Measurements from ENCODE around the gene USB1.
"Not testable (repeated sequence)": the region's sequence is repeated elsewhere in the genome, so short reads cannot be mapped to it uniquely, and the experiment has no call there.

The USB1 gene

DNA sequence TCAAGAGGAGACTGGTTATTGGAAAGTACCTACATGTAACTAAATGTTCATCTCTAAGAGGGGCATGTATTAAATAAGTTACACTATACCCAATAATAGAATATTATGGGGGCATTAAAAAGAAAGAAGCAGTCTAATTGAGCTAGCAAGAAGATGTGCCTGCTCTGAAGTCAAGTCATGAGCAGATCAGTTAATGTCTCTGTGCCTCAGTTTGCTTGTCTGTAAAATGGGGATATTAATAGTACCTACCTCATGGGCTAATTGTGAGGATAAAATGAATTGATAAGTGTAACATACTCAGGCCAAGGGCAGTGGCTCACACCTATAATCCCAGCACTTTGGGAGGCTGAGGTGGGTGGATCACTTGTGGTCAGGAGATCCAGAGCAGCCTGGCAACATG, 33.3 kb upstream of the USB1 start:
- no peak for DNase-seq (ENCODE audit: low read depth, low spot score)
- no peak overlapping the region for H3K27ac ChIP-seq

DNA sequence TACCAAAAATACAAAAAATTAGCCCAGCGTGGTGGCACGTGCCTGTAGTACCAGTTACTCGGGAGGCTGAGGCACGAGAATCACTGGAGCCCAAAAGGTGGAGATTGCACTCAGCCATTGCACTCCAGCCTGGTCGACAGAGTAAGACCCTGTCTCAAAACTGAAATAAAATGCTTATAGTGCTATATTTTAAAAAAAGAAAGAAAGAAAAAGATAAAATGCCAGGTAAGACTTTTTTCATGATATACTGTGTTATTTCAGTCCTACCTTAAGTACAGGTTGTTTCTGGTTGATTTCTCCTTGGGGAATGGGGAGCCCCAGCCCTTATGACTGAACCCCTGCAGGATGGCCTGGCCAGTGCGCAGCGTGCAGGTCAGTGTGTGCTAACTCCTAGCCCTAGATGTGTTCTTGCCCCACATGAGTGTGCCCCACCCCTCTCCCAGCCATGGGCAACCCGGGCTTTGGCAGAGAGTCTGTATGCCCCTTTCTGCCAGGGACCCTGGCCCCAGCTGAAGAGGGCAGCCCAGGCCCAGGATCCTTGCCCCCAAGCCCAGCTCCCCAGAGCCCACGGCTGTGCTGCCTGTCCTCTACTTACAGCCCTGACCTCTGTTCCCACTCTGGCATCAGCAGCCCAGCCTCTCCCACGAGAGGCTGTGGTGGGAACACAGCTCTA, 31.6 kb upstream of the USB1 start:
- H3K27ac ChIP-seq: no peak overlapping the region
- DNase-seq (ENCODE audit: low read depth, low spot score): no peak

DNA sequence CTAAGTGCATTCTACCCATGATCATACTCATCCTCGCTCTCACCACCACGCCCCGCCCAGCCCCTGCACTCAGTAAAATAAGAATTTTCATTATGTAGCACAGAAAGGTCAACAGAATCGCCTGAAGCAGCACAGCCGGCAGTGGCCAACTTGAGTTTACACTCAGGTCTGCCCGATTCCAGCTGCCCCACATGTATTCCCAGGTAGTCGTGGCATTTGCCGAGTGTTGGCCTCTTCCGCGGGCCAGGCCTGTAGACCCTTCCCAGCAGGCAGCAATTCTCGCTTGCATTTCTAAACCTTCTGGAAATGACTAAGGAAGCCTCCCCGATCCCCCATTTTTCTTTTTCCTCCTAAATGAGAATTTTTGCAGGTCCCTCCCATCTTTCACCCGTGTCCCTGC, 30.9 kb upstream of the USB1 start:
- H3K27ac ChIP-seq: no peak overlapping the region
- DNase-seq (ENCODE audit: low read depth, low spot score): no peak

DNA sequence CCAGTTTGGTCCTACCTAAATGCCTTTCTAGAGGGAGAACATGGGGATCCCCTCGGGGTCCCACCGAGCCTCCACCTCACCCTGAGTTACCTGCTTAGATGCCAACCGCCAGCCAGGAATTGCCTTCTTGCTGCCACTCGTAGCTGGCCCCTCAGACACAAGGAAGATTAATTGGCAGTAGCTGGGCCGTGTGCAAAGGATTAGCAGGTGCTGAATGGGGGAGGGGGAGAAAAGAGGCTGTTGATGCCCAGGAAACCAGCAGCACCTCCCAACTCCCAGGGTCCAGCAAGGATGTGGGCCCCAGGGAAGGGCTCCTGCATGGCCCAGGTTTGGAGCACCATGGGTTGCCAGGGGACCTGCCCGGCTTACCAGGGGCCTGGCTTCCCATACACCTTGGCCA, 30.2 kb upstream of the USB1 start, which contains the start of gene CNGB1:
Gene CNGB1, minus strand, starts transcription at position 159 of the 400 bp plus-strand sequence. CDS start 3,842 bp downstream, outside the sequence.
- no peak within 1 kb of the TSS for H3K27ac ChIP-seq
- DNase-seq (ENCODE audit: low read depth, low spot score): no peak

DNA sequence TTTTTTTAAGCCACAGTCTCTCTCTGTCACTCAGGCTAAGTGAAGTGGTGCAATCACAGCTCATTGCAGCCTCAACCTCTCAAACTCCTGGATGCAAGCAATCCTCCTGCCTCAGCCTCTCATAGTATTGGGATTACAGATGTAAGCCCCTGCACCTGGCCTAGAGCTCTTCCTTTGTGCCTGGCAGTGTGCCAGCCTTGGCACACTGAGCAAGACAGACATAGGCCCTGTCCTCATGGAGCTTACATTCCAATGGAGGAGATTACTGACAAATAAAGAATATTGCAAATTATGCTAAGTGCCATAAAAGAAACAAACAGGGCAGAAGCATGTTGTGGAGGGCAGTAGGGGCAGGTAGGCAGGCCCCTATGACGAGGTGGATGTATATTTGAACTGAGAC, 29.4 kb upstream of the USB1 start:
- H3K27ac ChIP-seq: no peak overlapping the region
- no peak for DNase-seq (ENCODE audit: low read depth, low spot score)

DNA sequence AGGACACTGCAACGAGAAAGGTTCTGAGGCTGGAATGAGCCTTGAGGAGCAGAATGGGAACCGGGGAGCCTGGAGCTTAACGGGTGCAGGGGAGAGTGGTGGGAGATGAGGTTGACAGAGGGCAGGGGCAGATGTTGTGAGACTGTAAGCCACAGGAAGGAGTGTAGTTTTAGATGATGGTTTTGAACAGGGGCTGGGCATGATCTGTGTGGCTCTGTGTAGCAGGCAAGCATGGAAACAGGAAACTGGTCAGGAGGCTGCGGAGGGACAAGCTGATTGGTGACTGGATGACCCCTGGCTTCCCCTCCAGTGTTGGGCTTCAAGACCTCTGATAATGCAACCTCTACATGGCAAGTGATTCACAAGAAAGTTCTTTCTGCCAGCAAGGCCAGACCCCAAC, 28.9 kb upstream of the USB1 start:
- no peak for DNase-seq (ENCODE audit: low read depth, low spot score)
- H3K27ac ChIP-seq: no peak overlapping the region

DNA sequence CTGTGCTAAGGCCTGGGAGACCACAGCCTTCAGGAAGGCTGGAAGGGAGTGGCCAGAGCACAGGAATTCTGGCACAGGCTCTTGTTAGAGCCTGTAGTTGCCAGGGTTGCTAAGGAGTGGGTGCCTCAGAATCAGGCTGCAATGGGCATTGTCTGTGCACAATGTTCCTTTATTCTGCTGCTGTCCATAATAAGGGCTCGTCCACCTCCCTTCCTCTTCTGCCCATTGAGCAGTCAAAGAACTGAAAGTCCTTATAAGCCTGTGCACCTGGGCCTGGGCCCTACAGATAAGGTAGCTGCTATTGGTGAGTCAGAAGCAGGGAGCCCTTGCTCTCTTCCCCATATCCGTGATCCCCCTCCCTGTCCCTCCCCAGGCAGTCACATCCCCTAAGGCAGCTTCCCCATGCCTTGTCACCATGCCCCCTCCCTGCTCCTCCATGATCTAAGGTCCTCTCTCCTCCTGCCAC, 24.8 kb upstream of the USB1 start:
- DNase-seq (ENCODE audit: low read depth, low spot score): no peak
- no peak overlapping the region for H3K27ac ChIP-seq

DNA sequence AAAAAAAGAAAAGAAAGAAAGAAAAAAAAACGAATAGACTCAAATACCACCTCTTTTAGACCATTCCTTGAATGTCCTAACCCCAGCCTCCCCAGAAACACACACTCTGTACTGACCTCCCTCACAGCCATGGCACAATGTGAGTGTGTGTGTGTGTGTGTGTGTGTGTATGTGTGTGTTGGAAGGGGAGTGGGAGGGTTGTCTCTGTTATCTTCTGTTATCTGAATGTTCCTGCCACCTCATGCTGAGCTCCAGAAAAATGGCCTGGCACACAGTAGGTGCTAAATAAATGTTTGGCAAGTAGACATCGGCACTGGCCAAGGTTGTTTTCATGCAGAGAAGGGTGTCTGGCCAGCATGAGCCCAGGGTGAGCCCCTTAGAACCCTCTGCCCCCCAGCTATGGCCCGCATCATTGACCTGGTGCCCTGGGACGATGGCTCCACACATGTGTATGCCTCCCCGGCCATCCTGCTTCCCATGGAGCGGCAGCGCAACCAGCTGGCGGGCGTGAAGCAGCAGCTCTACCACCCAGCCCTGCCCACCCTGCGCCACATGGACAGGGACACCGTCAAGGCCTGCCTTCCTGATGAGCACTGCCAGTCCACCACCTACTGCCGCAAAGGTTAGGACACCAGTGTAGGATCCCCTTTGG, 23.7 kb upstream of the USB1 start:
- no peak for DNase-seq (ENCODE audit: low read depth, low spot score)
- no peak overlapping the region for H3K27ac ChIP-seq

DNA sequence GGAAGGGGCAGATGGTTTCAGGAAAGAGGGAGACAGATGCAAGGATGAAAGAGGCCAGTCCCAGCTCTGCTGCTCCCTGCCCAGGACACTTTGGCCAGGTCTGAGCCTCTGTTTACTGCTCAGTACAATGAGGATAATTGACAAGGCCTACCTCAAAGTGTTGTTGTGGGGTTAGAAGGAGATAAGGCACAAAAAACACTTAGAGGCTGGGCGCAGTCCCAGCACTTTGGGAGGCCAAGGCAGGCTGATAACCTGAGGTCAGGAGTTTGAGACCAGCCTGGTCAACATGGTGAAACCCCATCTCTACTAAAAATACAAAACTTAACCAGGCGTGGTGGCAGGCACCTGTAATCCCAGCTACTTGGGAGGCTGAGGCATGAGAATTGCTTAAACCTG, 23.1 kb upstream of the USB1 start:
- H3K27ac ChIP-seq; DNase-seq (ENCODE audit: low read depth, low spot score): not testable (repeated sequence)

DNA sequence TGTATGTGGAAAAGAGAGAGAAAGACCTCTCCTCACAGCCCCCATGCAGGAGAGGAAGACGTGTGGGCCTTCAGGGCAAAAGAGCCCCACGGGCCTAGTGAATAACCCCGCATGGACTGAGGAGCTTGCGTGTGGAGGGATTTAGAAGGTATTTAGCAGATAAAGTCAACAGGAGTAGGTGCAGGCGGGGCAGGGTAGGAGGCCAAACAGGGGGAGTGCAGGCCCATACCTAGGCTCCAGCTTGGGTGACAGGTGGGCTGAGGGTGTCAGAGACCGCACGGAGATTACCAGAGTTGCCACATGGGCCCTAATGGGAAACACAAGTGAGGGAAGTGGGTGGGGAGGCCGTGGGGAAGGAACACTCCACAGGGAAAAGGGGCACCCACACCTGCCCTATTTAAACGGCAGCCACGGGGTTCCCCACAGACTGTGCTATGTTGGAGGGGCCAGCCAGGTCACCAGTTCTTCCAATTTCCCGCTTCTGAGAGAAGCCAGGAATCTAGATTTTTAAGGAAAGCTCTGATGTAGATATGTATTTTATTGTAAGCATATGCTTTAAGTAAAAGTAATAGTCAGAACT, 22.1 kb upstream of the USB1 start:
- no peak for DNase-seq (ENCODE audit: low read depth, low spot score)

DNA sequence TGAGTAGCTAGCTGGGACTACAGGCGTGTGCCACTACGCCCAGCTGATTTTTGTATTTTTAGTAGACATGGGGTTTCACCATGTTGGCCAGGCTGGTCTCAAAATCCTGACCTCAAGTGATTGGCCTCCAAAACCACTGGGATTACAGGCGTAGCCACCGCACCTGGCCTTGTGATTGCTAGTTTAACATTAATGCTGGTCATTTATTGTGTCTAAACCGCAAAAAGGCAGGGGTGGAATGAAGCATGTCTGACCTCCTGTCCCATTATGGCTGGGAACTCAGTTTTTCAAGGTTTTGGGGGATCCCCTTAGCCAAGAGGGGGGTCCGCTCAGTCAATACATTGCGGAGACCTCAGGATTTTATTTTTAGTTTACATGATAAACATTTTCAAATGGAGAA, 19.6 kb upstream of the USB1 start:
- no peak overlapping the region for H3K27ac ChIP-seq
- no peak for DNase-seq (ENCODE audit: low read depth, low spot score)

More for the DNA sequence above, 22.1 kb upstream of the USB1 start:
- H3K27ac ChIP-seq: no peak overlapping the region

DNA sequence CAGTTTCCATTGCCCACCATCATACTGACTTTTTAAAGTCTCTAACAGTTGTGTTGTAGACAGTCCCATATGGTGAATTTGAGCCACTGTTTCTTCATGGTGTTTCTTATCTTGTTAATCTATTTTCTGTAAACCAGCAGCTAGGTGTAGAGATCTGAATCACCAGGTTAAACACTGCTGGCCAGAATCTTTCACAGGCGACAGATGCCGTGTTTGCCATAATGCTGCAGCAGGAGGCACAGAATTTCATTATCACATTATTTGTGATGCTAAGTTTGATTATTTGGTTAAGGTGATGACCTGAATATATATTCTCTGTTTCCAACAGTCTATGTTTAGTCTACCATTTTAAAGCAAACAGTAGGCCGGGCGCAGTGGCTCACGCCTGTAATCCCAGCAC, 18.8 kb upstream of the USB1 start:
- no peak for DNase-seq (ENCODE audit: low read depth, low spot score)
- no peak overlapping the region for H3K27ac ChIP-seq

DNA sequence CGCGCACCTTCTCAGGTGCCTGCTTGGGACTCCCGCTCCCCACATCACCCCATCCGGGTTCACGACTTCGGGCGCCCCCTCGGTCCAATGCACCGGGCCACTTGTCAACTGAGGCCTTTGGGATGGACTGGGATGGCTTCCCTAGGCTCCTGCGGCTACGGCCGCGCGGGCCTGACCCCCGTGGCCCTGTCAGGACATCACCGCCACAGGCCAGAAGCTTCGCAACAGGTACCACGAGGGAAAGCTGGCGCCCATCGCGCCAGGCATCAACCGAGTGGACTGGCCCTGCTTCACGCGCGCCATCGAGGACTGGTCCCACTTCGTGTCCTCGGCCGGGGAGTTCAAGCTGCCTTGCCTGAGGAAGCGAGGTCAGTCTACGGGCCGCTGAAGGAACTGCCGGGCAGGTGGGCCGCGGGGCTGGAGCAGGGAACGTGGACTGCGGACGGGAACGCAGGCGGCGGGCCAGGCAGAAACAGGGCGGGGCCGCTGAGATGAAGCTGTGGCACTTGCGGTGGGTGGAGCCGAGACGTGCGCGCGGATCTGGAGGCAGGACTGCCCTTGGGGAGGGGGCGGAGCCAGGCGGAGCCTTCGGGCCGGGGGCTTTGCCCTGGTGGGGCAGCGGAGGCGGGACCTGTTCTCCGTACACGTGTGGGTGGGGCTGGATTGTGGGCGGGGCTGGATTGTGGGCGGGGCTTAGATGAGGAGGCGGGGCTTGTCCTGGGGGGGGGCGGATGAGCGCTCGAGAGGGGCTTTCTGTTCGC, 16.6 kb upstream of the USB1 start:
- DNase-seq (ENCODE audit: low read depth, low spot score): peak; percentile 51
- H3K27ac ChIP-seq: no peak overlapping the region

DNA sequence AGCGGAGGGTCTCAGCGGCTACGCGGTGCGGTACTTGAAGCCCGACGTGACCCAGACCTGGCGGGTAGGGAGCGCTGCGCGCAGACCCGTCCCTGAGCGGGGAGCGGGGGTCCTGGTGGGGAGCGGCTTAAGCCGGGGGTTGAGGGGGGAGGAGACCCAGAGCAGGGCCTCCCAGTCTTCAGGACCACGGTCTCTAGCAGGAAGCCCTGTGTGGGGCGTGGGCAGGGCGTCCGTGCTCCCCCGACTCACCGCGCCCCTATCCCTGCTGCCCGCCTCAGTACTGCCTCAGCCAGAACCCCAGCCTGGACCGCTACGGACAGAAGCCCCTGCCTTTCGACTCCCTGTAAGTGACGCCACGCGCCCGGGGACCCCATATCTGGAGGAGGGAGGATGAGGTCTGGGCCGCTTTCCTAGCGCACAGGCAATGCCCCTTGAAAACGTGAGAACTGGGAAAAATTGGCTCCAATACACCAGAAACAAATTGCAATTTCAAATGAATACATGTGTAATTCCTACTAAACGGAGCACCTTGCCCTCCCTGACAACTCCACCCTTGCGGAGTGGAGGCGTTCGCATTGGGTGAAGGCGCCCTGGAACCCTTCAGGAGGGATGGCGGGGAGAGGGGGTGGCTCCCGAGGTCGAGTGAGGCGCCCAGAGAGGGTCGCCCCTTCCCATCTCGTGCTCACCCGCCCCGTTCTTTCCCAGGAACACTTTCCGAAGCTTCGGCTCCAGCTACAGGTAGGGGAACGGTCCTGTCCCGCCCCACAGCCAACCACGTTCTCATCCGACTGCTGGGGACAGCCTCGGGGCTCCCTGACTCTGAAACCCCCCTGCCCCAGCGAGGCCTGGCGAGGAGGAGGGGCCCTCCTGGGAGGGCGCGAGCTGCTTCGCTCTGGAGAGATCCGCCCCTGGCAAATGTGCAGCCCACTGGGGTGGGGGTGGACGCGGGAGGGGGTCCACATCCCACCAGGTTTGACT, 15.7 kb upstream of the USB1 start:
- no peak overlapping the region for H3K27ac ChIP-seq
- DNase-seq (ENCODE audit: low read depth, low spot score): no peak

DNA sequence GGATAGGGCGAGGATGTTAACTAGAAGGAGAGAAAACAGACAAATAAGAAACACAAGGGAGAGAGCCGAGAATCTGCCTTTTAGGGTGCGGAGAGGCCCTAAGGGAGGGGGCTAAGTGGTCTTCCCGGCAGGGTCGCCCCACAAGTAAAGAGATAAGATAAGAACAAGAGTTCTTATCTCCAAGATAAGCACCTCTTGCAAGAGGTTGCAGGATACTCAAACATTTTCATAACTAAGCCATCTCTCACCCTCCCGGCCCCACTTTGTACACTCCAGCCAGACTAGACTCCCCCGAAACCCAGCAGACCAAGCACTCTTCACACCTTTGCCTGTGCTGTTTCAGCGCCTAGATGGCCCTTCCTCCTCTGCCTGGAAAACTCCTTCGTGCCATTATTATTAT, 15.0 kb upstream of the USB1 start:
- no peak overlapping the region for H3K27ac ChIP-seq
- DNase-seq (ENCODE audit: low read depth, low spot score): no peak

DNA sequence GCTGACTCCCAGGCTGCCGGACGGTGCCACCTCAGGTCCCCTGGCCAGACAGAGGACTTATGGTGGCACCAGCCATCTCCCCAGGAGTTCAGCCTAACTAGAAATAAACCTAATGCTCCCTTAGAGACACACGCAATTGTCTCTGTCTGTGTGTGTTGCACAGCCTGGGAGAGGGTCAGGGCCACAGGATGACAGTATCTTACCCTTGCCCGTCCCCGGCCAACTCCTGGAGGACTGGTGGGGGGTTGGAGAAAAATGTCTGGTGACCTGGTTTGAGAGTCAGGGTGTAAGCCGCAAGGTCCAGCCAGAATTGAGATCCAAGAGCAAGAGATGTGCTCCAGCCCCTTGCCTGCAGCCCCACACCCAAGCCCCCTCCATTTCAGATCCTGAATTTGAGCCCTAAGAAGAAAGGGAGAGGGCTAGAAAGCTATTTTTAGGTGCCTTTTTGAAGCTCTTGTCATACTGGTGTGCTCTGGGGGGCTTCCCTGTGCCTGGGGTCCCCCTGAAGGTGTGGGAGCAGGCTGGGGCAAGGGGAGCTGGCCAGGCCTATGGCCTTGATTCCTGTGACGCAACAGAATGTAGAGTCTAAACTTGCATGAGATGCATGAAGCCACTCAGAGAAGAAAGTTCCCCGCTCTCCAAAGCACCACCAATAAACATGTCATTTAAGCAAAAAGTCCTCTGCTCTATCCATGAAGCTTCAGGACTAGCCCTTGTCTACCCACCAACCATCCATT, 13.6 kb upstream of the USB1 start:
- H3K27ac ChIP-seq: no peak overlapping the region
- DNase-seq (ENCODE audit: low read depth, low spot score): no peak

DNA sequence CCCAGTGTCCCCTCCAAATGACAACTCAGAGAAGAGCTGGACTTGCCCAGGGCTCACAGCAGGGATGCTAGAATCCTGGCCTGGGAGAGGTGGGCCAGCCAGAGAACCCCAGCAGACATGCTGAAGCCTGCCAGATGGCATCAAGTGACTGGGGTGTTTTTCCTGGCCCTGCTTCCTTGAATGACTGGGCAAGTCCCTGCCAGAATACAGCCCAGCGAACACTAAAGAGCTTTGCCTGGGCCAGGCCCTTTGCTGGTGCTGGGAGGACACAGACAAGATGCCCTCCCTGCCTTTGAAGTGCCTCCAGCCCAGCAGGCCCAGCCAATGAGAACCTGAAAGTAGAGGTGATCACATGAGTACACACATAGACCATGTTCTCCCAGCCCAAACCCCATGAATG, 12.3 kb upstream of the USB1 start:
- peak; percentile 68 for DNase-seq (ENCODE audit: low read depth, low spot score)
- H3K27ac ChIP-seq: peak overlapping the region; percentile 62

DNA sequence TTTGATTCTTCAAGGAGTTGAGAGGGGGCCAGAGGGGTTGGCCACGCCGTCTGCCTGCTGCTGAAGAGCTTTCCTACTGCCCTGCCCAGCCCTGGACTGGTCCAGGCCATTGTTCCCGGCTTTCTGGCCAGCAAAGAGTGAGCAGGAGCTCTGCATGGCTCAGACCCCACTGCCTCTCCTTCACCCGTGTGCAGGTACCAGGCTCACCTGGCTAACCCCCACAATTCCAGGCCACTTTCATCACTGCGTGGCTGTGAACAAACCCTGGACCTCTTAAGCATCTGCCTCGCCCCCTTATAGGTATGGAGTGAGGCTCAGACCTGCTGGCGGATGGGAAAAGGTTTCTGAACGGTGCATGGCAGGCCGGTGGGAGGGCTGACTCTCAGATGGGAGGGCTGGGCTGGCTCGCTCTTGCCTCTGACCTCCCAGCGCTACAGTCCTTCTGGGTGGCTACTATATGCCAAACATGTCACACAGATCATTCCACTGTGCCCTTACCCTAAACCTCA, 9.6 kb upstream of the USB1 start:
- no peak overlapping the region for H3K27ac ChIP-seq
- DNase-seq (ENCODE audit: low read depth, low spot score): no peak

DNA sequence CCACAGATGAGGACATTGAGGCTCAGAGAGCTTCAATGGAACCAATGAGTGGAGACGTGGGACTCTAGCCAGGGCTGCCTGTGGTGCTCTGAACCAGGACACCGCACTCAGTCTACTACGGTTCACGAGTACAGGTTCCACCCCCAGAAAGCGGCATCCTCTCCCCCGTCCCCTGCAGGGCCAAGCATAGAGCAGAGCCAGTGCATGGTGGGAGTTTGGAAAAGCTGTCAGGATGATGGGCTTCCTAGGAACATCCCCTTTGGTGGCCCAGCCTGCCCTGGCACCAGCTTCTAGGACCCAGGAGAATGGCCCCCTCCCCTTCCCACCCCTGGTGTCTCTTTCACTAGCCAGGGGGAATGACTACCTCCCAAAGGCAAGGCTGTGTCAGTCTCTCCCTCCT, 9.1 kb upstream of the USB1 start:
- no peak for DNase-seq (ENCODE audit: low read depth, low spot score)
- H3K27ac ChIP-seq: peak overlapping the region; percentile 72

Measured in epithelial cell of prostate (primary cell).